GM12878 (cell line): Measurements from ENCODE around the gene SETBP1. TPM values are rescaled to one million over a fixed set of nuclear protein-coding genes. Genes with fewer than 3 reads are reported as not detected.

Experiments
- BCL11A ChIP-seq: IDR thresholded peaks from 2 replicates; pipeline ENCODE4 v1.6.1; 2011; ENCODE audit warnings: low read depth, low read length
- BRCA1 ChIP-seq: IDR thresholded peaks from 2 replicates; pipeline ENCODE4 v1.6.1; 2011; ENCODE audit warnings: low read depth, low read length, improper control_type of control experiment
- CHD1 ChIP-seq: IDR thresholded peaks from 2 replicates; pipeline ENCODE4 v1.6.1; 2012; ENCODE audit warnings: low read depth, low read length, improper control_type of control experiment
- E2F8 ChIP-seq: fragments of 450-650 bp; IDR thresholded peaks from 2 replicates; pipeline ENCODE4 v1.6.1; 2018; ENCODE audit warnings: mild to moderate bottlenecking, low read depth, moderate library complexity; ENCODE audit not compliant: partially characterized antibody
- FOS ChIP-seq: IDR thresholded peaks from 3 replicates; pipeline ENCODE4 v1.6.1; 2011; ENCODE audit warnings: borderline replicate concordance; ENCODE audit not compliant: insufficient read length; ENCODE audit errors: extremely low read depth
- FOXK2 ChIP-seq: fragments of 450-650 bp; IDR thresholded peaks from 2 replicates; pipeline ENCODE4 v1.6.1; 2017; ENCODE audit warnings: mild to moderate bottlenecking, moderate library complexity
- GABPA ChIP-seq: IDR thresholded peaks from 2 replicates; pipeline ENCODE4 v1.6.1; 2014; ENCODE audit warnings: antibody characterized with exemption, low read depth, mild to moderate bottlenecking, inconsistent platforms
- MXI1 ChIP-seq: fragments of 150-350 bp; IDR thresholded peaks from 2 replicates; pipeline ENCODE4 v1.6.1; 2011; ENCODE audit warnings: low read depth, mild to moderate bottlenecking, inconsistent platforms, low read length, improper control_type of control experiment
- NFXL1 ChIP-seq: fragments of 450-650 bp; IDR thresholded peaks from 2 replicates; pipeline ENCODE4 v1.6.1; 2017; ENCODE audit warnings: antibody characterized with exemption, mild to moderate bottlenecking, borderline replicate concordance
- NR2C1 ChIP-seq: fragments of 450-650 bp; IDR thresholded peaks from 2 replicates; pipeline ENCODE4 v1.6.1; 2017; ENCODE audit warnings: antibody characterized with exemption, mild to moderate bottlenecking, moderate library complexity
- NRF1 ChIP-seq: conservative IDR thresholded peaks from 2 replicates; pipeline ENCODE4 v1.6.1; 2011; ENCODE audit warnings: mild to moderate bottlenecking, low read depth, low read length, improper control_type of control experiment
- POU2F2 ChIP-seq: IDR thresholded peaks from 3 replicates; pipeline ENCODE4 v1.6.1; 2011; ENCODE audit warnings: low read depth, mild to moderate bottlenecking, low read length, borderline replicate concordance
- RAD21 ChIP-seq: IDR thresholded peaks from 2 replicates; pipeline ENCODE4 v1.6.1; 2011; ENCODE audit warnings: mild to moderate bottlenecking, low read depth, low read length, moderate library complexity; ENCODE audit not compliant: insufficient read depth
- REST ChIP-seq: IDR thresholded peaks from 2 replicates; pipeline ENCODE4 v1.6.1; 2012; ENCODE audit warnings: mild to moderate bottlenecking, low read depth, low read length
- SREBF2 ChIP-seq: IDR thresholded peaks from 2 replicates; pipeline ENCODE4 v1.6.1; 2012; ENCODE audit warnings: mild to moderate bottlenecking, low read length
- SRF ChIP-seq, 2 experiments: IDR thresholded peaks; 2 replicates each; pipeline ENCODE4 v1.6.1; 2011; ENCODE audit warnings: low read depth in 2 of 2, low read length in 2 of 2, mild to moderate bottlenecking in 1 of 2, moderate library complexity in 1 of 2
- SUZ12 ChIP-seq: fragments of 200-600 bp; sonication (generic); IDR thresholded peaks from one replicate; pipeline ENCODE4 v1.6.1; 2018; ENCODE audit warnings: antibody characterized with exemption, mild to moderate bottlenecking; ENCODE audit not compliant: unreplicated experiment
- WRNIP1 ChIP-seq: IDR thresholded peaks from 2 replicates; pipeline ENCODE4 v1.6.1; 2011; ENCODE audit warnings: low read depth, low read length, improper control_type of control experiment, borderline replicate concordance
- ZBED1 ChIP-seq: IDR thresholded peaks from 2 replicates; pipeline ENCODE4 v1.6.1; 2016; ENCODE audit warnings: borderline replicate concordance
- ZNF217 ChIP-seq: fragments of 450-650 bp; IDR thresholded peaks from 2 replicates; pipeline ENCODE4 v1.6.1; 2017; ENCODE audit warnings: antibody characterized with exemption, mild to moderate bottlenecking
- polyA plus RNA-seq, 11 experiments: library from polyadenylated mRNA; depleted of rRNA in 4 of 11; unstranded in 6 of 11; stranded (reverse) in 5 of 11; fragments of >200 nt; fragmentation: Nextera tagmentation in 4 of 11; fragmentation: Illumina TruSeq in 1 of 11; extraction: Ambion mirVana in 4 of 11; extraction: Trizol in 1 of 11; gene quantifications; 1 replicate in 1 of 11; 2 replicates in 10 of 11; pipeline versions ENCODE4 v1.2.1 to v1.2.3, GENCODE V29; 2011 to 2016; ENCODE audit warnings: inconsistent platforms in 2 of 11, missing spikeins in 2 of 11, low read depth in 1 of 11
- total RNA-seq, 4 experiments: library from RNA; depleted of rRNA in 3 of 4; stranded (reverse); fragments of >200 nt in 3 of 4; fragmentation: Illumina TruSeq in 1 of 4; extraction: Trizol in 1 of 4; gene quantifications; 2 replicates each; pipeline versions ENCODE4 v1.2.1 to v1.2.3, GENCODE V29; 2013 to 2021
- TF ChIP-seq, protein P1 (sequence below): fragments of 150-350 bp; IDR thresholded peaks from 2 replicates; pipeline ENCODE4 v1.6.1; 2016; ENCODE audit warnings: low read depth, low read length
- TF ChIP-seq, protein P2 (sequence below): IDR thresholded peaks from 2 replicates; pipeline ENCODE4 v1.6.1; 2012; ENCODE audit warnings: low read depth, low read length, improper control_type of control experiment

The SETBP1 gene
- total and polyA plus RNA-seq, 10 of the 15 experiments (the other 5 are each of a cell fraction or from before 2014, with no cell fraction given), result 0.99 to 29.7 (median 8.3) TPM

GRCh38 chr18:44911773-44912172 lies 231.1 kb downstream of the SETBP1 start (continued):
- TF ChIP-seq, protein P1, sequence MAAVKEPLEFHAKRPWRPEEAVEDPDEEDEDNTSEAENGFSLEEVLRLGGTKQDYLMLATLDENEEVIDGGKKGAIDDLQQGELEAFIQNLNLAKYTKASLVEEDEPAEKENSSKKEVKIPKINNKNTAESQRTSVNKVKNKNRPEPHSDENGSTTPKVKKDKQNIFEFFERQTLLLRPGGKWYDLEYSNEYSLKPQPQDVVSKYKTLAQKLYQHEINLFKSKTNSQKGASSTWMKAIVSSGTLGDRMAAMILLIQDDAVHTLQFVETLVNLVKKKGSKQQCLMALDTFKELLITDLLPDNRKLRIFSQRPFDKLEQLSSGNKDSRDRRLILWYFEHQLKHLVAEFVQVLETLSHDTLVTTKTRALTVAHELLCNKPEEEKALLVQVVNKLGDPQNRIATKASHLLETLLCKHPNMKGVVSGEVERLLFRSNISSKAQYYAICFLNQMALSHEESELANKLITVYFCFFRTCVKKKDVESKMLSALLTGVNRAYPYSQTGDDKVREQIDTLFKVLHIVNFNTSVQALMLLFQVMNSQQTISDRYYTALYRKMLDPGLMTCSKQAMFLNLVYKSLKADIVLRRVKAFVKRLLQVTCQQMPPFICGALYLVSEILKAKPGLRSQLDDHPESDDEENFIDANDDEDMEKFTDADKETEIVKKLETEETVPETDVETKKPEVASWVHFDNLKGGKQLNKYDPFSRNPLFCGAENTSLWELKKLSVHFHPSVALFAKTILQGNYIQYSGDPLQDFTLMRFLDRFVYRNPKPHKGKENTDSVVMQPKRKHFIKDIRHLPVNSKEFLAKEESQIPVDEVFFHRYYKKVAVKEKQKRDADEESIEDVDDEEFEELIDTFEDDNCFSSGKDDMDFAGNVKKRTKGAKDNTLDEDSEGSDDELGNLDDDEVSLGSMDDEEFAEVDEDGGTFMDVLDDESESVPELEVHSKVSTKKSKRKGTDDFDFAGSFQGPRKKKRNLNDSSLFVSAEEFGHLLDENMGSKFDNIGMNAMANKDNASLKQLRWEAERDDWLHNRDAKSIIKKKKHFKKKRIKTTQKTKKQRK, result no peak
- TF ChIP-seq POU2F2 (0 out of 3 replicates have a peak, but pooled peaks have one; percentile 15), FOS (no peak), WRNIP1 (no peak), ZBED1 (no peak), ZNF217 (peak; percentile 79; the same call in 1 of the 2 replicates), NRF1 (no peak), NFXL1 (no peak), SRF (IDR thresholded peaks at IDR 0.05; ENCODE audit: low read depth in 2 of 2, low read length in 2 of 2) (no peak), E2F8 (no peak), RAD21 (no peak), MXI1 (no peak), BCL11A (peak; percentile 75), NR2C1 (0 out of 2 replicates have a peak, but pooled peaks have one; percentile 5), REST (no peak), GABPA (no peak), SUZ12 (no peak), CHD1 (no peak), FOXK2 (no peak), BRCA1 (no peak), SREBF2 (no peak)
- TF ChIP-seq, protein P2, sequence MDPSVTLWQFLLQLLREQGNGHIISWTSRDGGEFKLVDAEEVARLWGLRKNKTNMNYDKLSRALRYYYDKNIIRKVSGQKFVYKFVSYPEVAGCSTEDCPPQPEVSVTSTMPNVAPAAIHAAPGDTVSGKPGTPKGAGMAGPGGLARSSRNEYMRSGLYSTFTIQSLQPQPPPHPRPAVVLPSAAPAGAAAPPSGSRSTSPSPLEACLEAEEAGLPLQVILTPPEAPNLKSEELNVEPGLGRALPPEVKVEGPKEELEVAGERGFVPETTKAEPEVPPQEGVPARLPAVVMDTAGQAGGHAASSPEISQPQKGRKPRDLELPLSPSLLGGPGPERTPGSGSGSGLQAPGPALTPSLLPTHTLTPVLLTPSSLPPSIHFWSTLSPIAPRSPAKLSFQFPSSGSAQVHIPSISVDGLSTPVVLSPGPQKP, result no peak
